Adrenal gland (tissue), 12 donors: ENCODE results near the gene CASS4. TPM values are rescaled to one million over a fixed set of nuclear protein-coding genes. Genes with fewer than 3 reads are reported as not detected.
"Not testable (repeated sequence)": the region's sequence is repeated elsewhere in the genome, so short reads cannot be mapped to it uniquely, and the experiment has no call there.

Source experiments
- DNase-seq, 7 donors: peaks; one replicate each; pipeline ENCODE4 v3.0.0-alpha.2; 2019 to 2020
- H3K27ac ChIP-seq, 5 donors: fragments of 200-600 bp; sonication (generic) in 4 of 5; 1 replicate in 3 of 5; 2 replicates in 2 of 5; pipeline versions ENCODE4 v1.5.1 to v1.8.0; 2016 to 2020; ENCODE audit warnings: mild to moderate bottlenecking in 1 of 5
- H3K27me3 ChIP-seq: fragments of 200-600 bp; 2 replicates; pipeline ENCODE4 v1.8.0; 2021
- H3K36me3 ChIP-seq, 2 donors: fragments of 200-600 bp; replicated peaks in 1 of 2; 1 replicate in 1 of 2; 2 replicates in 1 of 2; pipeline versions ENCODE4 v1.5.1 to v1.8.0; 2018 to 2022
- H3K4me1 ChIP-seq, 2 donors: fragments of 200-600 bp; replicated peaks in 1 of 2; 1 replicate in 1 of 2; 2 replicates in 1 of 2; pipeline versions ENCODE4 v1.5.1 to v1.8.0; 2018 to 2021
- H3K4me3 ChIP-seq, 4 donors: fragments of 200-600 bp; sonication (generic) in 3 of 4; one replicate each; pipeline ENCODE4 v1.5.1; 2016 to 2018
- H3K9me3 ChIP-seq, 3 donors: fragments of 200-600 bp; sonication (generic) in 1 of 3; replicated peaks in 1 of 3; 1 replicate in 2 of 3; 2 replicates in 1 of 3; pipeline versions ENCODE4 v1.5.1 to v1.8.0; 2016 to 2021
- POLR2A ChIP-seq, 2 donors: fragments of 450-650 bp; IDR thresholded peaks; one replicate each; pipeline ENCODE4 v1.6.1; 2017; ENCODE audit warnings: antibody characterized with exemption in 2 of 2, mild to moderate bottlenecking in 2 of 2, moderate library complexity in 1 of 2
- WGBS, 4 donors: extraction: QIAGEN DNeasy Blood & Tissue Kit in 2 of 4; methylation state at CpG; one replicate each; pipeline versions ENCODE4 v1.1.5 to v1.1.7; 2013 to 2017; 5-methylcytosine and 5-hydroxymethylcytosine counted together
- intact Hi-C, 2 donors: fragments of 100-400 bp; cut with DNase I; formaldehyde crosslinking; loops; one replicate each; pipeline versions ENCODE4 v1.14.1 to v1.15.0; 2022 to 2023
- polyA plus RNA-seq, 3 donors: library from polyadenylated mRNA; stranded (reverse); fragments of 200-250 nt in 2 of 3; fragments of 350-450 nt in 1 of 3; fragmentation: Illumina TruSeq in 1 of 3; extraction: RNeasy Lipid Tissue Mini Kit (QIAGEN cat#74804) in 1 of 3; gene quantifications; one replicate each; pipeline ENCODE4 v1.2.3, GENCODE V29; 2013 to 2014
- total RNA-seq, 9 donors: library from RNA; depleted of rRNA in 4 of 9; stranded (reverse); fragments of >200 nt in 4 of 9; fragments of 120-200 nt in 1 of 9; fragmentation: NEBNext Ultra II Directional in 1 of 9; extraction: Animal tissue kit (Norgen Biotek cat#: 25700) in 1 of 9; gene quantifications; one replicate each; pipeline versions ENCODE4 v1.1.0 to v1.2.4, GENCODE V29; 2013 to 2023
- TF ChIP-seq, protein P1 (sequence below), 6 experiments: fragments of 450-650 bp in 4 of 6; fragments of 200-600 bp in 2 of 6; sonication (generic) in 1 of 6; IDR thresholded peaks; 1 replicate in 5 of 6; 2 replicates in 1 of 6; pipeline versions ENCODE4 v1.5.1 to v1.8.0; 2016 to 2021; ENCODE audit warnings: antibody characterized with exemption in 6 of 6, mild to moderate bottlenecking in 2 of 6, moderate library complexity in 1 of 6
- donor health status: healthy with polysubstance abuse.
- donor health status: Bipolar disorder and iron deficiency.
- donor health status: DM: yes; HTN: yes; CAD: no.
- donor health status: DM: no; HTN: no; CAD: no.
- donor health status: DM: no; HTN: no; CAD: no.
- donor health status: DM: yes; HTN: yes; CAD: no.

Gene CASS4
- total and polyA plus RNA-seq, 12 donors, result 0.37 to 4.7 (median 1.4) TPM

DNA sequence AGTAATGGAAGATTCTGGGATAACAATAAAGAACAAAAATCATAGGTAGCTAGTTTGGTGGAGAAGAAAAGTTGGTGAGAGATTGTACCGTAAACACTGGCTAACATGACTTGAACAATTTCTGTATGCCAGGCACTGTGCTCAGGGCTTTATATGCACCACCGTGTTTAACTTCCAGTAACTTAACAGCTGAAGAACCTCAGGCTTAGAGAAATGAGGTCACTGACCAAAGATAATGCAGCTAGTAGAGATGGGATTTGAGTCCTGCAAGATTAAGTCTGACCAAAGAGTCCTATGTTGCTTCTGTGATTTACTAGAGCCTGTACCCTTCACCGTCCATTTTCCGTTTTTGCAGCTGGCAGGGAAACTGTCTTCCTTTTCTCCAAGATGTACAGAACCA is 16.9 kb upstream of the CASS4 start:
- intact Hi-C loops, result loop anchor here (5.0 to 10.0 kb wide), 2 partner anchors 70 to 82 kb away; partner anchors contain the start of gene RTF2 (in 1 of the 2)
- peaks cover 0 to 48% of the 10 kb centered on the region in 2 donors for H3K36me3 ChIP-seq
- no peak overlapping the region for H3K4me3 ChIP-seq
- WGBS, 4 donors, result 83 to 93% (median 87%) methylated on average over 4 of the region's 4 CpGs
- TF ChIP-seq POLR2A (IDR thresholded peaks at IDR 0.05), result no peak
- TF ChIP-seq, protein P1, sequence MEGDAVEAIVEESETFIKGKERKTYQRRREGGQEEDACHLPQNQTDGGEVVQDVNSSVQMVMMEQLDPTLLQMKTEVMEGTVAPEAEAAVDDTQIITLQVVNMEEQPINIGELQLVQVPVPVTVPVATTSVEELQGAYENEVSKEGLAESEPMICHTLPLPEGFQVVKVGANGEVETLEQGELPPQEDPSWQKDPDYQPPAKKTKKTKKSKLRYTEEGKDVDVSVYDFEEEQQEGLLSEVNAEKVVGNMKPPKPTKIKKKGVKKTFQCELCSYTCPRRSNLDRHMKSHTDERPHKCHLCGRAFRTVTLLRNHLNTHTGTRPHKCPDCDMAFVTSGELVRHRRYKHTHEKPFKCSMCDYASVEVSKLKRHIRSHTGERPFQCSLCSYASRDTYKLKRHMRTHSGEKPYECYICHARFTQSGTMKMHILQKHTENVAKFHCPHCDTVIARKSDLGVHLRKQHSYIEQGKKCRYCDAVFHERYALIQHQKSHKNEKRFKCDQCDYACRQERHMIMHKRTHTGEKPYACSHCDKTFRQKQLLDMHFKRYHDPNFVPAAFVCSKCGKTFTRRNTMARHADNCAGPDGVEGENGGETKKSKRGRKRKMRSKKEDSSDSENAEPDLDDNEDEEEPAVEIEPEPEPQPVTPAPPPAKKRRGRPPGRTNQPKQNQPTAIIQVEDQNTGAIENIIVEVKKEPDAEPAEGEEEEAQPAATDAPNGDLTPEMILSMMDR (IDR thresholded peaks at IDR 0.05), result no peak
- H3K27me3 ChIP-seq, result no peaks in the 10 kb centered on the region
- no peak overlapping the region for H3K27ac ChIP-seq
- no peaks in the 10 kb centered on the region for H3K9me3 ChIP-seq
- peaks cover 11 to 33% of the 10 kb centered on the region in 2 donors for H3K4me1 ChIP-seq
- no peak for DNase-seq

- TF ChIP-seq, protein P1 (IDR thresholded peaks at IDR 0.05), result peak; percentile 56 to 88 (median 67)
- no peak for TF ChIP-seq POLR2A (IDR thresholded peaks at IDR 0.05)
- intact Hi-C loops, result no loop called here
- DNase-seq, result peak in 6 of 7 donors; percentile 46 to 78 (median 60)
- Histone ChIP-seq H3K27ac (no peak overlapping the region), H3K36me3 (peaks cover 0 to 80% of the 10 kb centered on the region in 2 donors), H3K4me1 (peaks cover 0 to 7% of the 10 kb centered on the region in 2 donors), H3K4me3 (no peak overlapping the region), H3K27me3 (no peaks in the 10 kb centered on the region), H3K9me3 (no peaks in the 10 kb centered on the region)
These were observed 11.9 kb upstream of the CASS4 start for GRCh38 chr20:56400001-56400640.

GRCh38 chr20:56403465-56403864 is 8.6 kb upstream of the CASS4 start:
- DNase-seq, result peak in 1 of 7 donors; percentile 44
- Histone ChIP-seq H3K27me3 (no peaks in the 10 kb centered on the region), H3K27ac (no peak overlapping the region), H3K4me1 (peaks cover 0 to 7% of the 10 kb centered on the region in 2 donors), H3K36me3 (peaks cover 0 to 73% of the 10 kb centered on the region in 2 donors), H3K4me3 (no peak overlapping the region), H3K9me3 (no peaks in the 10 kb centered on the region)
- 90 to 95% (median 92%) methylated on average over 21 to 26 of the region's 26 CpGs for WGBS, 4 donors
- intact Hi-C loops, result no loop called here
- TF ChIP-seq, protein P1 (IDR thresholded peaks at IDR 0.05), result no peak
- TF ChIP-seq POLR2A (IDR thresholded peaks at IDR 0.05), result no peak

DNA sequence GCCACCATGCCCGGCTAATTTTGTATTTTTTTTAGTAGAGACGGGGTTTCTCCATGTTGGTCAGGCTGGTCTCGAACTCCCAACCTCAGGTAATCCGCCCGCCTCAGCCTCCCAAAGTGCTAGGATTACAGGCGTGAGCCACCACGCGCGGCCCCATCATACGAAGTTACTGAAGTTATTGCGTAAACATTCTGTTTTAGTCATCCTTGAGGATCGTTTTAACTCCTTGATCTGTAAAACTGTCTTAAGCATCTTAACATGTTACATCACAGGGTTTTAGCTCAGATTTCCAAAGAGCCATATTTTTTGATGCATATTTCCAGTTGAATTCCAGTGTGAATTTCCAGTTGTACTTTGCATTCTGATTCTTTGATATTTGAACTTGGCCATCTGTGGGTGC is 6.7 kb upstream of the CASS4 start:
- H3K9me3 ChIP-seq, H3K4me3 ChIP-seq, intact Hi-C loops, H3K27ac ChIP-seq, H3K27me3 ChIP-seq: not testable (repeated sequence)
- H3K4me1 ChIP-seq, result peaks cover 0 to 11% of the 10 kb centered on the region in 2 donors
- peaks cover 0 to 59% of the 10 kb centered on the region in 2 donors for H3K36me3 ChIP-seq
- peak in 1 of 7 donors; percentile 35 for DNase-seq
- WGBS, 4 donors, result 92 to 96% (median 92%) methylated on average over 12 of the region's 12 CpGs

GRCh38 chr20:56406910-56407309 is 5.2 kb upstream of the CASS4 start:
- Histone ChIP-seq H3K4me3 (no peak overlapping the region), H3K9me3 (no peaks in the 10 kb centered on the region), H3K4me1 (peaks cover 0 to 23% of the 10 kb centered on the region in 2 donors), H3K27me3 (no peaks in the 10 kb centered on the region), H3K36me3 (peaks cover 0 to 52% of the 10 kb centered on the region in 2 donors), H3K27ac (no peak overlapping the region)
- TF ChIP-seq, protein P1 (IDR thresholded peaks at IDR 0.05), result no peak
- no peak for TF ChIP-seq POLR2A (IDR thresholded peaks at IDR 0.05)
- intact Hi-C loops, result no loop called here
- no peak for DNase-seq
- 88 to 98% (median 95%) methylated on average over 3 of the region's 3 CpGs for WGBS, 4 donors
